Gastrocnemius medialis (tissue), 4 donors: Measurements from ENCODE around the gene MGA.

Experiments used
- CTCF ChIP-seq, 5 experiments: fragments of 450-650 bp in 3 of 5; fragments of 200-600 bp in 2 of 5; sonication (generic) in 2 of 5; IDR thresholded peaks in 4 of 5; conservative IDR thresholded peaks in 1 of 5; 1 replicate in 4 of 5; 2 replicates in 1 of 5; pipeline ENCODE4 v1.5.1; 2016 to 2019; ENCODE audit warnings: antibody characterized with exemption in 5 of 5, mild to moderate bottlenecking in 3 of 5, moderate library complexity in 3 of 5
- POLR2A ChIP-seq, 2 donors: fragments of 450-650 bp; IDR thresholded peaks; one replicate each; pipeline ENCODE4 v1.6.1; 2017; ENCODE audit warnings: antibody characterized with exemption in 2 of 2, mild to moderate bottlenecking in 2 of 2, moderate library complexity in 2 of 2

DNA sequence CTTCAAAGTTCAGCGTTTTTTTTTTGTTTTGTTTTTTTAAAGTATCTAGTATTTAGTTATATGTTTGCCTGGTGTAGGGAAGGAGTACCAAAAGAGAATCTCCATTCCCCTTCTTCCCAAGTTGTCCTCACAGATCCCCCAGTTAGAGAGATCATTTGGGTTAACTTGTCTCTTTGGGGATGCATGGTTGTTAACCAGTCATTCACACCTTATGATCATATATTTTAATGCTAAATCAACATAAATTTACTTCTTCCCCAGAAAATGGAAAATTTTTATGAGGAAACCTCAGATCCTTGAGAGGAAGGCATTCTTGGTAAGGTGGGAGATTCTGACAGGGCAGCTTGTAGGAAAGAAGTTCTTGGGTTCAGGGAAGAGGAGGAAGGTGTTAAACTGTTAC lies 1.5 kb upstream of the MGA start:
- no peak for TF ChIP-seq CTCF (IDR thresholded peaks at IDR 0.05 in 4 of 5, conservative IDR thresholded peaks at IDR 0.05 in 1 of 5)
- no peak for TF ChIP-seq POLR2A (IDR thresholded peaks at IDR 0.05)
